IMR-90 (cell line): ENCODE data around the gene FAM13B. TPM values are rescaled to one million over a fixed set of nuclear protein-coding genes. Genes with fewer than 3 reads are reported as not detected.

Source experiments
- ATAC-seq: fragments of 200-7000 bp; cut with Tn5 transposase; 2 replicates; pipeline ENCODE4 v1.9.1; 2020; ENCODE audit warnings: low read depth, mild to moderate bottlenecking, moderate library complexity
- Bru-seq: library from RNA; stranded (reverse); fragments of 400-500 nt; gene quantifications from one replicate; lab custom pipeline; 2021; lab: Mats Ljungman, UMichigan
- BruChase-seq, 2 experiments: library from RNA; stranded (reverse); fragments of 400-500 nt; gene quantifications; one replicate each; lab custom pipeline; 2021; lab: Mats Ljungman, UMichigan
- BruUV-seq: library from RNA; stranded (reverse); fragments of 400-500 nt; replicated peaks from 2 replicates; lab custom pipeline; 2021; lab: Mats Ljungman, UMichigan
- CTCF ChIA-PET: fragments of 300-600 bp; formaldehyde crosslinking; extraction: SDS; loops from one replicate; lab custom pipeline; 2021; ENCODE audit warnings: antibody characterized with exemption; lab: Yijun Ruan, JAX
- POLR2A ChIA-PET: fragments of 300-600 bp; sonication (Branson Sonifier 250); formaldehyde crosslinking; loops from one replicate; lab custom pipeline; 2022; ENCODE audit warnings: antibody characterized with exemption; ENCODE audit not compliant: unreplicated experiment; lab: Charles Lee
- DNase-seq: peaks from one replicate; pipeline ENCODE4 v3.0.0; 2013
- H2AFZ ChIP-seq: replicated peaks from 2 replicates; pipeline ENCODE3; 2013; ENCODE audit warnings: low read length, mild to moderate bottlenecking; ENCODE audit not compliant: poor library complexity
- H2AK5ac ChIP-seq: 2 replicates; pipeline ENCODE4 v1.6.1; 2013; ENCODE audit warnings: low read depth, low read length, inconsistent platforms
- H2AK9ac ChIP-seq: replicated peaks from 2 replicates; pipeline ENCODE3; 2013; ENCODE audit warnings: mild to moderate bottlenecking, low read depth, low read length, moderate library complexity; ENCODE audit not compliant: poor library complexity
- H2BK120ac ChIP-seq: 2 replicates; pipeline ENCODE4 v1.6.1; 2013; ENCODE audit warnings: low read depth, low read length, inconsistent platforms
- H2BK15ac ChIP-seq: 3 replicates; pipeline ENCODE4 v1.6.1; 2013; ENCODE audit warnings: low read depth, low read length, inconsistent platforms
- H2BK20ac ChIP-seq: 2 replicates; pipeline ENCODE4 v1.6.1; 2013; ENCODE audit warnings: low read depth, mild to moderate bottlenecking, inconsistent platforms, low read length, moderate library complexity
- H2BK5ac ChIP-seq: 2 replicates; pipeline ENCODE4 v1.6.1; 2013; ENCODE audit warnings: mild to moderate bottlenecking, low read depth, low read length, inconsistent platforms; ENCODE audit not compliant: poor library complexity, severe bottlenecking
- H3K14ac ChIP-seq: replicated peaks from 2 replicates; pipeline ENCODE4 v1.6.1; 2013; ENCODE audit warnings: low read depth, low read length, inconsistent platforms
- H3K18ac ChIP-seq: 2 replicates; pipeline ENCODE4 v1.6.1; 2013; ENCODE audit warnings: low read depth, low read length, control low read depth
- H3K23ac ChIP-seq: 2 replicates; pipeline ENCODE4 v1.6.1; 2013; ENCODE audit warnings: low read depth, low read length, inconsistent platforms
- H3K27ac ChIP-seq: 2 replicates; pipeline ENCODE4 v1.5.1; 2013; ENCODE audit warnings: mild to moderate bottlenecking, control low read depth, low read length; ENCODE audit not compliant: insufficient read depth
- H3K27me3 ChIP-seq: 2 replicates; pipeline ENCODE4 v1.6.1; 2013; ENCODE audit warnings: low read length; ENCODE audit not compliant: control insufficient read depth, insufficient read depth
- H3K36me3 ChIP-seq: 2 replicates; pipeline ENCODE4 v1.6.1; 2013; ENCODE audit warnings: low read length, mixed read lengths; ENCODE audit not compliant: control insufficient read depth, insufficient read depth
- H3K4ac ChIP-seq: 2 replicates; pipeline ENCODE4 v1.6.1; 2013; ENCODE audit warnings: low read depth, low read length, inconsistent platforms
- H3K4me1 ChIP-seq: 2 replicates; pipeline ENCODE4 v1.6.1; 2013; ENCODE audit warnings: low read length, mixed read lengths; ENCODE audit not compliant: control insufficient read depth, insufficient read depth
- H3K4me2 ChIP-seq: 2 replicates; pipeline ENCODE4 v1.6.1; 2013; ENCODE audit warnings: low read depth, mild to moderate bottlenecking, control low read depth, low read length, moderate library complexity
- H3K4me3 ChIP-seq: 2 replicates; pipeline ENCODE4 v1.5.1; 2013; ENCODE audit warnings: low read depth, mild to moderate bottlenecking, control low read depth, low read length, moderate library complexity; ENCODE audit not compliant: insufficient read depth
- H3K56ac ChIP-seq: 2 replicates; pipeline ENCODE4 v1.6.1; 2013; ENCODE audit warnings: low read length, inconsistent platforms; ENCODE audit not compliant: insufficient read depth; ENCODE audit errors: extremely low read depth
- H3K79me1 ChIP-seq, 2 experiments: 2 replicates each; pipeline ENCODE4 v1.6.1; 2013; ENCODE audit warnings: low read length in 2 of 2, inconsistent platforms in 1 of 2, low read depth in 1 of 2
- H3K9ac ChIP-seq: 2 replicates; pipeline ENCODE4 v1.6.1; 2013; ENCODE audit warnings: low read depth, low read length, control low read depth
- H3K9me1 ChIP-seq: 2 replicates; pipeline ENCODE4 v1.6.1; 2013; ENCODE audit warnings: low read length, inconsistent platforms; ENCODE audit not compliant: insufficient read depth
- H3K9me3 ChIP-seq: 2 replicates; pipeline ENCODE4 v1.6.1; 2013; ENCODE audit warnings: low read length; ENCODE audit not compliant: control insufficient read depth, insufficient read depth
- H4K20me1 ChIP-seq: 2 replicates; pipeline ENCODE4 v1.6.1; 2013; ENCODE audit warnings: low read length, inconsistent platforms; ENCODE audit not compliant: insufficient read depth
- H4K5ac ChIP-seq: 2 replicates; pipeline ENCODE4 v1.6.1; 2013; ENCODE audit warnings: mild to moderate bottlenecking, low read depth, low read length, control low read depth
- H4K8ac ChIP-seq, 2 experiments: 2 replicates each; pipeline ENCODE4 v1.6.1; 2013; ENCODE audit warnings: low read depth in 2 of 2, low read length in 2 of 2, control low read depth in 1 of 2, inconsistent platforms in 1 of 2
- H4K91ac ChIP-seq: 2 replicates; pipeline ENCODE4 v1.6.1; 2013; ENCODE audit warnings: low read depth, low read length, inconsistent platforms; ENCODE audit not compliant: insufficient read depth
- ELK1 ChIP-seq: fragments of 150-350 bp; IDR thresholded peaks from 2 replicates; pipeline ENCODE4 v1.6.1; 2016; ENCODE audit warnings: low read depth, mild to moderate bottlenecking, low read length, moderate library complexity, borderline replicate concordance
- MAFK ChIP-seq: IDR thresholded peaks from 2 replicates; pipeline ENCODE4 v1.6.1; 2012; ENCODE audit warnings: low read depth, low read length, improper control_type of control experiment
- NFE2L2 ChIP-seq: fragments of 150-350 bp; IDR thresholded peaks from 2 replicates; pipeline ENCODE4 v1.6.1; 2016; ENCODE audit warnings: low read depth, mild to moderate bottlenecking, low read length
- POLR2A ChIP-seq: IDR thresholded peaks from 2 replicates; pipeline ENCODE4 v1.6.1; 2012; ENCODE audit warnings: mild to moderate bottlenecking, low read depth, low read length
- RAD21 ChIP-seq: IDR thresholded peaks from 2 replicates; pipeline ENCODE4 v1.6.1; 2012; ENCODE audit warnings: low read length, improper control_type of control experiment
- SMC3 ChIP-seq: fragments of 150-350 bp; IDR thresholded peaks from 2 replicates; pipeline ENCODE4 v1.6.1; 2016; ENCODE audit warnings: low read depth, mild to moderate bottlenecking, antibody characterized with exemption, low read length, moderate library complexity
- WGBS, 2 experiments: methylation state at CpG; one replicate each; pipeline versions ENCODE4 v1.1.5 to v1.1.7; 2013; ENCODE audit warnings: missing lambda C conversion rate in 2 of 2; ENCODE audit not compliant: insufficient read length in 1 of 2; ENCODE audit errors: extremely low coverage in 2 of 2; 5-methylcytosine and 5-hydroxymethylcytosine counted together
- dilution Hi-C: fragments of 300-500 bp; cut with HindIII; formaldehyde crosslinking; loops from one replicate; pipeline ENCODE4 v1.14.3; 2018; ENCODE audit warnings: low sequenced_read_pairs; ENCODE audit not compliant: unreplicated experiment
- in situ Hi-C: fragments of 300-500 bp; cut with MboI; formaldehyde crosslinking; loops from 3 replicates; pipeline ENCODE4 v1.14.3; 2019; ENCODE audit warnings: low sequenced_read_pairs, inconsistent platforms, mixed read lengths
- intact Hi-C: fragments of 100-400 bp; cut with micrococcal nuclease; formaldehyde crosslinking; loops from 2 replicates; pipeline ENCODE4 v1.10.0; 2022
- long read RNA-seq: library from polyadenylated mRNA; unstranded; transcript quantifications from one replicate; pipeline ENCODE4 v2.0.0, GENCODE V29; 2021; ENCODE audit not compliant: unreplicated experiment
- polyA plus RNA-seq, 3 experiments: library from polyadenylated mRNA; depleted of rRNA; stranded (reverse); fragments of >200 nt; gene quantifications; 2 replicates each; pipeline ENCODE4 v1.2.3, GENCODE V29; 2012; ENCODE audit warnings: low replicate concordance in 1 of 3
- total RNA-seq: library from RNA; depleted of rRNA; stranded (reverse); fragments of >200 nt; gene quantifications from 2 replicates; pipeline ENCODE4 v1.2.3, GENCODE V29; 2012; rRNA removed

The FAM13B gene
- total RNA-seq (15.1 and 21.9 TPM in 2 replicates), polyA plus RNA-seq (2012; rRNA removed) (10.6 and 14.6 TPM in 2 replicates), Bru-seq, nascent RNA (percentile 93 among the genes with signal in this experiment), BruChase-seq, experiment 1, labeled RNA remaining after a 6-hour chase (percentile 91 among the genes with signal in this experiment), BruChase-seq, experiment 2, labeled RNA remaining after a 2-hour chase (percentile 90 among the genes with signal in this experiment)
- 3.2 and 3.8 TPM in 2 replicates for polyA plus RNA-seq (2012; cell fraction: cytosol; rRNA removed)
- 7.9 and 26.5 TPM in 2 replicates for polyA plus RNA-seq (2012; cell fraction: nucleus; rRNA removed; ENCODE audit: low replicate concordance)
- long read RNA-seq, partial matches to known transcripts: 7 of 11 reads
- long read RNA-seq, other reads (novel, unspliced or antisense): 4 of 11 reads

DNA sequence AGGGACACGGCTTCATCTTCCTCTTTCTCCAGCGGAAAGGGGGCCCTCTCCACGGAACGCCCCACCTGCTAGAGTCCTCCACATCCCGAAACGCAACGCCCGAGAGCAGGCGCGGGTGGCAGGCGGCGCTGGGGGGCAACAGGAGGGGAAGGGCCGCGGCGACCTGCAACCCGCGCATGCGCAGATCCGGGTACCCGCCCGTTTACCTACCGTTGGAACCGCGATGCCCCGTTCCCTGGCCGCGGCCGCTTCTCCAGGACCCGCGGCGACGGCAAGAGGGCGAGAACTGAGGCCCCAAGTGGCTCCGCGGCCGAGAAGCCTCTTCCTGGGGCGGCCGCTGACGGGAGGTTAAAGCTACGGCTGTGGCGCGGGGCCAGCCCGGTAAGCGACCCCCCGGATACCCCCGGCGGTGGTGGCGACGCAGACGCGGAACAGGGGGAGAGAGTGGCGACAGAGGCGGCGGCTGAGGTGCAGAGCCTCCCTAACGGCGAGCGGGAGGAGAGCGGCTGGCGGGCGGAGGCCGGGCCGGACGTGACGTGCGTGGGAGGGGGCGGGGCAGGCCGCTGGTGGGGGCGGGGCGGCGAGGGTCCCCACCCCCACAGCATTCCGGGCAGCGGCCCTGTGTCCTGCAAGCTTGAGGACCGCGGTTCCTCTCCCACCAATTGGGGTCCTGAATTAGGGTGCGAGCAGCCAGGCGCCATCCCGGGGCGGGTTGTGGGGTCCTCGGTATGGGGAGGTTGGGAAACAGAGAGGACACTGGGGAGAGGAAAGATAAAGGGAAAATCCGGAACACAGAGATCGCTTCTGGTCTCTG is at the start of gene FAM13B:
FAM13B (minus strand) TSS at position 508 of the 814 bp plus-strand sequence. CDS start 13,968 bp downstream, outside the sequence.
- Histone ChIP-seq H3K18ac (peak within 1 kb of the TSS; percentile 35), H3K4ac (peak within 1 kb of the TSS; percentile 95), H3K9ac (peak within 1 kb of the TSS; percentile 91), H3K14ac (peak within 1 kb of the TSS; percentile 95), H3K36me3 (peaks cover 1% of the 10 kb centered on the region; the same call in 1 of the 2 replicates), H3K27ac (peak within 1 kb of the TSS; percentile 95), H3K4me2 (peak within 1 kb of the TSS; percentile 100), H3K9me3 (no peaks in the 10 kb centered on the region), H4K91ac (peak within 1 kb of the TSS; percentile 89), H4K5ac (peak within 1 kb of the TSS; percentile 75), H2AK5ac (peak within 1 kb of the TSS; percentile 44; the same call in 1 of the 2 replicates), H3K4me1 (peaks cover 2% of the 10 kb centered on the region; the same call in 1 of the 2 replicates), H4K20me1 (peaks cover 48% of the 10 kb centered on the region), H2BK15ac (no peak within 1 kb of the TSS), H2BK5ac (peak within 1 kb of the TSS; percentile 89), H3K4me3 (peak within 1 kb of the TSS; percentile 82), H4K8ac (peak within 1 kb of the TSS; percentile 96 to 99), H3K79me1 (peaks cover 0 to 30% of the 10 kb centered on the region in 2 experiments; a peak in 3 of 4 replicates), H2BK120ac (peak within 1 kb of the TSS; percentile 57), H3K27me3 (no peaks in the 10 kb centered on the region), H2AFZ (peak within 1 kb of the TSS; percentile 97), H2BK20ac (no peak within 1 kb of the TSS; the same call in 1 of the 2 replicates), H3K56ac (peak within 1 kb of the TSS; percentile 86), H2AK9ac (peak within 1 kb of the TSS; percentile 99), H3K23ac (peak within 1 kb of the TSS; percentile 88), H3K9me1 (peaks cover 4% of the 10 kb centered on the region; the same call in 1 of the 2 replicates)
- ATAC-seq (peak; percentile 83), DNase-seq (peak; percentile 48)
- in situ Hi-C loops: loop anchor here (10.0 to 25.0 kb wide), 2 partner anchors 105 to 278 kb away; partner anchors contain the start of genes HNRNPA0 and NME5
- TF ChIP-seq POLR2A (peak; percentile 88), MAFK (no peak), RAD21 (no peak), ELK1 (no peak), NFE2L2 (no peak), SMC3 (no peak)
- 1% methylated on average over 34 of the region's 81 CpGs; no CpG with 5 or more reads in 1 of the 2 experiments for WGBS, 2 experiments
- ChIA-PET POLR2A (no interaction called here), CTCF (interaction anchor here (1.8 kb wide), 1 partner anchor 14 kb away, joined by 6 read pairs; no protein-coding TSS in a partner anchor)
- intact Hi-C loops: loop anchor here (2.0 kb wide), 1 partner anchor 278 kb away; the partner anchor contains the start of gene HNRNPA0
- dilution Hi-C loops: no loop called here
- no TSS peak for BruUV-seq
